GM12873 (cell line): ENCODE results near the gene TM9SF1.

Experiments used
- TF ChIP-seq, protein P1 (sequence below): IDR thresholded peaks from 2 replicates; pipeline ENCODE4 v1.5.1; 2012; ENCODE audit warnings: low read depth, mild to moderate bottlenecking, moderate library complexity, low read length, control low read depth; ENCODE audit not compliant: insufficient read depth; ENCODE audit errors: missing control alignments

Gene TM9SF1

DNA sequence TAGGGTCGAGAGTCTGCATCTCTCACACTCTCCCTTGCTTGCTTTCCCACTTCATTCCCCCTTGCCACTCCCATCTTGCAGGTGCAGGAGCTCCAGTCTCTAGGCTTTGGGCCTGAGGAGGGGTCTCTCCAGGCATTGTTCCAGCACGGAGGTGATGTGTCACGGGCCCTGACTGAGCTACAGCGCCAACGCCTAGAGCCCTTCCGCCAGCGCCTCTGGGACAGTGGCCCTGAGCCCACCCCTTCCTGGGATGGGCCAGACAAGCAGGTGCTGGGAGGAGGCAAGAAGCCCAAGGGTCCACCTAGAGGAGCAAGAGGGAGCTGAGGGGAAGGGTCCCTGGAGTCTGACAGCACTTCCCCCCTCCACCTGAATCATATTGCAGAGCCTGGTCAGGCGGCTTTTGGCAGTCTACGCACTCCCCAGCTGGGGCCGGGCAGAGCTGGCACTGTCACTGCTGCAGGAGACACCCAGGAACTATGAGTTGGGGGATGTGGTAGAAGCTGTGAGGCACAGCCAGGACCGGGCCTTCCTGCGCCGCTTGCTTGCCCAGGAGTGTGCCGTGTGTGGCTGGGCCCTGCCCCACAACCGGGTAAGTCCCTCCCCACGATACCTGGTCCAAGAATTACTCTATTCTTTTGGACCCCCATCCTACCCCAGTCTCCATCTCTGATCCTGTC is 43.7 kb downstream of the TM9SF1 start:
- TF ChIP-seq, protein P1, sequence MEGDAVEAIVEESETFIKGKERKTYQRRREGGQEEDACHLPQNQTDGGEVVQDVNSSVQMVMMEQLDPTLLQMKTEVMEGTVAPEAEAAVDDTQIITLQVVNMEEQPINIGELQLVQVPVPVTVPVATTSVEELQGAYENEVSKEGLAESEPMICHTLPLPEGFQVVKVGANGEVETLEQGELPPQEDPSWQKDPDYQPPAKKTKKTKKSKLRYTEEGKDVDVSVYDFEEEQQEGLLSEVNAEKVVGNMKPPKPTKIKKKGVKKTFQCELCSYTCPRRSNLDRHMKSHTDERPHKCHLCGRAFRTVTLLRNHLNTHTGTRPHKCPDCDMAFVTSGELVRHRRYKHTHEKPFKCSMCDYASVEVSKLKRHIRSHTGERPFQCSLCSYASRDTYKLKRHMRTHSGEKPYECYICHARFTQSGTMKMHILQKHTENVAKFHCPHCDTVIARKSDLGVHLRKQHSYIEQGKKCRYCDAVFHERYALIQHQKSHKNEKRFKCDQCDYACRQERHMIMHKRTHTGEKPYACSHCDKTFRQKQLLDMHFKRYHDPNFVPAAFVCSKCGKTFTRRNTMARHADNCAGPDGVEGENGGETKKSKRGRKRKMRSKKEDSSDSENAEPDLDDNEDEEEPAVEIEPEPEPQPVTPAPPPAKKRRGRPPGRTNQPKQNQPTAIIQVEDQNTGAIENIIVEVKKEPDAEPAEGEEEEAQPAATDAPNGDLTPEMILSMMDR: no peak

DNA sequence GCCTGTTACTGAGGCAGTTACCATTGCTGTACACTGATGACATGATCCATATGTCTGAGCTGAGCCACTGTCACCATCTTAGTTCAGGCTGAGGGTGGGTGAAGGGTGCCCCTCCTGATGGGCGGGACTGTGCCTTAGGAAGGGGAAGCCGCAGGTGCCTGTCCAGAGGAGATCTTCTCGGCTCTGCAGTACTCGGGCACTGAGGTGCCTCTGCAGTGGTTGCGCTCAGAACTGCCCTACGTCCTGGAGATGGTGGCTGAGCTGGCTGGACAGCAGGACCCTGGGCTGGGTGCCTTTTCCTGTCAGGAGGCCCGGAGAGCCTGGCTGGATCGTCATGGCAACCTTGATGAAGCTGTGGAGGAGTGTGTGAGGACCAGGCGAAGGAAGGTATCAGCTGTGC is 44.2 kb downstream of the TM9SF1 start:
- TF ChIP-seq, protein P1: no peak

DNA sequence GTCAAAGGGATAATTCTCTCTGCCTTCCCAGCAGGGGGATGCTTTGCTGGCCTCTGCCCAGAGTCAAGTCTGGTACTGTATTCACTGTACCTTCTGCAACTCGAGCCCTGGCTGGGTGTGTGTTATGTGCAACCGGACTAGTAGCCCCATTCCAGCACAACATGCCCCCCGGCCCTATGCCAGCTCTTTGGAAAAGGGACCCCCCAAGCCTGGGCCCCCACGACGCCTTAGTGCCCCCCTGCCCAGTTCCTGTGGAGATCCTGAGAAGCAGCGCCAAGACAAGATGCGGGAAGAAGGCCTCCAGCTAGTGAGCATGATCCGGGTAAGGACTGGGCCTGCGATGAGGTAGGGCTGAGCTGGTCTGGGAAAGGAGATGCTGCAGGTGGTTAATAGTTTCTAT is 44.7 kb downstream of the TM9SF1 start:
- TF ChIP-seq, protein P1: no peak

DNA sequence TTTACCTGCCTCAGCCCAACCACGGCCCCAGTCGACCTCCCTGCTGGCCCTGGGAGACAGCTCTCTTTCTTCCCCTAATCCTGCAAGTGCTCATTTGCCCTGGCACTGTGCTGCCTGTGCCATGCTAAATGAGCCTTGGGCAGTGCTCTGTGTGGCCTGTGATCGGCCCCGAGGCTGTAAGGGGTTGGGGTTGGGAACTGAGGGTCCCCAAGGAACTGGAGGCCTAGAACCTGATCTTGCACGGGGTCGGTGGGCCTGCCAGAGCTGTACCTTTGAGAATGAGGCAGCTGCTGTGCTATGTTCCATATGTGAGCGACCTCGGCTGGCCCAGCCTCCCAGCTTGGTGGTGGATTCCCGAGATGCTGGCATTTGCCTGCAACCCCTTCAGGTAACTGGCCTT is 45.2 kb downstream of the TM9SF1 start:
- TF ChIP-seq, protein P1: no peak

DNA sequence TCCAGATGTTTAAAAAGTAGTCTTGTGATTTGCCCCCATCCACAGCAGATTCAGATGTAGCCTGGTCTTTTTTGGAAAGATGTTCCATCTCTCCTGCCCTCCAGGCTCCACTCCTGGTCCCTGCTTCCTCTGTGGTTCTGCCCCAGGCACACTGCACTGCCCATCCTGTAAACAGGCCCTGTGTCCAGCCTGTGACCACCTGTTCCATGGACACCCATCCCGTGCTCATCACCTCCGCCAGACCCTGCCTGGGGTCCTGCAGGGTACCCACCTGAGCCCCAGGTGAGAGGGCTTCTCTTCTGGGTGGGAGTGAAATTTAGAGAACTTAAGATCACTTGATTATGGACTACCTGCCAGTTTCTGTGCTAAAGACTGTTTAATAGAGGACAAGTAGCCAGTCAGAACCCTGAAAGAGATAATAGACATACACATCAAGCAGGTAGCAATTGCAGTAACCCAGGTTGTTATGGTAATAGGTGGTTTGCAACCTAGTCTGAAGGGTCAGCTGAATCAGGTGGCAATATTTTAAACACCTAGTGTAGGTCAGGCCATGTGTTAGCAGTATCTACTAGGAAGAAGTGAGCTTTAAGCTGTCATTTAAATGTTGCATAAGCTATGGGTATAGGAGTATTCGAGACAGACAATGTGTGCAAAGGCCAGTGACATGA is 45.8 kb downstream of the TM9SF1 start:
- TF ChIP-seq, protein P1: no peak

DNA sequence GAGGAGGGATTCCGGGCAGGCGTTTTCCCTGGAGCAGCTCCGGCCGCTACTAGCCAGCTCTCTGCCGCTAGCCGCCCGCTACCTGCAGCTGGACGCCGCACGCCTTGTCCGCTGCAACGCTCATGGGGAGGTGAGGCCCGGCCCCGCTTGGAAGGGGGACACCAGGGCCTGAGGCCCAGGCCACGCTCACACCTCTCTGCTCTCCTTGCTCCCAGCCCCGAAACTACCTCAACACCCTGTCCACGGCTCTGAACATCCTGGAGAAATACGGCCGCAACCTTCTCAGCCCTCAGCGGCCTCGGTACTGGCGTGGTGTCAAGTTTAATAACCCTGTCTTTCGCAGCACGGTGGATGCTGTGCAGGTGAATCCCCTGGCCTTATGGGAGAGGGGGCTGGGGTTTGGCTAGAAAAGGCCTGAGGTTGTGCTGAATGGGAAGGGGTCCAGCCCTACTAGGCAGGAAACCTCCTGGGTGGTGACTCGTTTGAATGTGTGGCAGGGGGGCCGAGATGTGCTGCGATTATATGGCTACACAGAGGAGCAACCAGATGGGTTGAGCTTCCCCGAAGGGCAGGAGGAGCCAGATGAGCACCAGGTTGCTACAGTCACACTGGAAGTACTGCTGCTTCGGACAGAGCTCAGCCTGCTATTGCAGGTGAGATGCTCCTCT is 47.3 kb downstream of the TM9SF1 start:
- TF ChIP-seq, protein P1: no peak
